Sigmoid colon (tissue), 4 donors: ENCODE results near the gene STOML1.

ENCODE experiments used
- CTCF ChIP-seq, 4 experiments: fragments of 450-650 bp in 3 of 4; fragments of 200-600 bp in 1 of 4; IDR thresholded peaks; one replicate each; pipeline ENCODE4 v1.5.1; 2016 to 2019; ENCODE audit warnings: antibody characterized with exemption in 4 of 4, mild to moderate bottlenecking in 3 of 4, moderate library complexity in 2 of 4
- EP300 ChIP-seq, 4 donors: sonication (generic); formaldehyde crosslinking; IDR thresholded peaks; one replicate each; pipeline ENCODE4 v1.6.1; 2017; ENCODE audit warnings: antibody characterized with exemption in 4 of 4
- POLR2A ChIP-seq, 2 donors: fragments of 450-650 bp; IDR thresholded peaks; one replicate each; pipeline ENCODE4 v1.6.1; 2016; ENCODE audit warnings: antibody characterized with exemption in 2 of 2, mild to moderate bottlenecking in 2 of 2, moderate library complexity in 2 of 2
- POLR2AphosphoS5 ChIP-seq, 4 donors: sonication (generic); formaldehyde crosslinking; IDR thresholded peaks; one replicate each; pipeline ENCODE4 v1.6.1; 2017; ENCODE audit warnings: antibody characterized with exemption in 4 of 4

DNA sequence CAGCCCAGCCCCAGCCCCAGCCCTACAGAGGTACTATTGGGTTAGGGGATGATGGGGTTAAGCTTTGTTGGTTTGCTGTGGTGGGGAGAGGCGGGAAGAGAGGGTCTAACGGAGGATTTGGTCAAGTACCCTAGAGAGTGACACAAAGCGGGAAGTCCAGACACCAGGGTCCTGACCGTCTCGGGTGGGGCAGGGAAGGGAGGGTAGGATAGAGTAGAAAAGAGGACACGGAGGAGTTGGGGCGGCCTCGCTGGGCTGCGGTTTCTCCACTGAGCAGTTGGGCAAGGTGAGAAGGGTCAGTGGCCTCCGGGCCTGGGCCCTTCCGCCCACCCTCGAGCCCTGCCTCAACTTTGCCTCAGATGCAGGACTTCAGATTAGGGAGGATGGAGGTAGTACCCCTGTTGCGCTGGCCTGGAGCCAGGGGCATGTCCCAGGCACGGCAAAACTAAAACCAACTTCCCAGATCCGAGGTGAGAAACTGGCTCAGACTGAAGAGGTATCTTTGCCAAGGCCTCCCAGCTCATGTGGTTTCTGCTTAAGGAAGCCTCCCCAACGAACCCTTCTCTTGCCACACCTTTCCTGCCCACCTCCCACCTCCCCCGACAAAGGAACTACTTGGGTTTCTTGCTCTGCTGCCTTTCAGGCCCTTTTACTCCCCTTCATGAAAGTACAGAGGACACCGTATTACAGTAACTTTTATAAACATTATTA, 3.0 kb upstream of the STOML1 start:
- TF ChIP-seq CTCF (IDR thresholded peaks at IDR 0.05) (no peak), POLR2AphosphoS5 (IDR thresholded peaks at IDR 0.05) (peak in 1 of 4 donors; percentile 35), POLR2A (IDR thresholded peaks at IDR 0.05) (no peak), EP300 (IDR thresholded peaks at IDR 0.05) (no peak)
